BLaER1 treated with 17β-estradiol and CSF1 and Interleukin-3, amounts not matched to agents 10 nM and 100 nM (cell line): ENCODE data around the gene ZBTB45.

Experiments
- H3K27ac ChIP-seq, 11 experiments: shearing (Covaris generic); formaldehyde crosslinking; 2 replicates each; pipeline ENCODE4 v1.8.1; 2022
- H3K27me3 ChIP-seq, 11 experiments: shearing (Covaris generic); formaldehyde crosslinking; 2 replicates each; pipeline ENCODE4 v1.8.1; 2022
- H3K36me3 ChIP-seq, 11 experiments: shearing (Covaris generic); formaldehyde crosslinking; 2 replicates each; pipeline ENCODE4 v1.8.1; 2022
- H3K4me1 ChIP-seq, 10 experiments: shearing (Covaris generic); formaldehyde crosslinking; 2 replicates each; pipeline ENCODE4 v1.8.1; 2022
- H3K4me2 ChIP-seq, 11 experiments: shearing (Covaris generic); formaldehyde crosslinking; 2 replicates each; pipeline ENCODE4 v1.8.1; 2022
- H3K4me3 ChIP-seq, 10 experiments: shearing (Covaris generic); formaldehyde crosslinking; 2 replicates each; pipeline ENCODE4 v1.8.1; 2022
- H3K9ac ChIP-seq, 11 experiments: shearing (Covaris generic); formaldehyde crosslinking; 2 replicates each; pipeline ENCODE4 v1.8.1; 2022
- H3K9me3 ChIP-seq, 11 experiments: shearing (Covaris generic); formaldehyde crosslinking; replicated peaks in 1 of 11; 2 replicates each; pipeline ENCODE4 v1.8.1; 2022
- H4K20me1 ChIP-seq, 11 experiments: shearing (Covaris generic); formaldehyde crosslinking; 2 replicates each; pipeline ENCODE4 v1.8.1; 2022
- Cebpa-rat ChIP-seq, 11 experiments: shearing (Covaris generic); IDR thresholded peaks; 2 replicates each; pipeline ENCODE4 v1.8.1; 2022

Gene ZBTB45

DNA sequence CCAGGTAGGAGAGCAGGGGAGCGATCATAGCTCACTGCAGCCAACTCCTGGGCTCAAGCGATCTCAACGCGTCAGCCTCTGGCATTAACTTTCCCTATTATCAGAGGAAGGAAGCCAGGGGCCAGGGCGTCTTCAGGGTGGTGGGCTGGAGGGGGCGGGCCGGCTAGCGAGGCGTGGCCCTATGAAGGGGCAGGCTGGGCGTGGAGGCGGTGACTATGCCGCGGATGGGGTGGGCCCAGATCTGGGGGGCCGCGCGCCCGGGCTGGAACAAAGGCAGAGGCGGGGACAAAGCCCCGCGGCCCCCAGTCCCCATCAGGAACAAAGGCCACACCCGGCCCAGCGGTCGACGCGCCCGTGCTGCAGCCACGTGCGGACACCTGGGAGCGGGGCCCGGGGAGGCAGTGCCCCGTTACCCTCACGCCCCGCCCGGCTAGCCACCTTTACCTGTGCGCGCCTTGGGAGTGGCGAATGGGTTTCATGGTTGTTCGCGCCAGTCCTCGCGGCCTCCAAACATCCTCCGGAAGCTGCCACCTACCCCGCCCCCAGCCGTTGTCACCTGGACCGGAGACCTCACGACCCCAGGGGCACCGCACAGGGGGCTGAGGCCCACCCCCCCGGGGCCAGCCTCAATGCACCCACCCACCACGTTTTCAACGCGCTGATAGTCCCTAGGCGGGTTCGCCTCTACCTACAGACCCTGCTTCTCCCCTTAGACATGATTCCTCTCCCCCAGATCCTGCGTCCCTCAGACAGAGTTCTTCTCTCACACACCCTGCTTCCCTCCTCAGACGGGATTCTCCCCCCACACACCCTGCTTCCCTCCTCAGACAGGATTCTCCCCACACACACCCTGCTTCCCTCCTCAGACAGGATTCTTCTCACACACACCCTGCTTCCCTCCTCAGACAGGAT, 18.9 kb upstream of the ZBTB45 start:
- H3K36me3 ChIP-seq, result no peaks in the 10 kb centered on the region
- H3K4me1 ChIP-seq, result peaks cover 22 to 45% (median 34%) of the 10 kb centered on the region in 10 experiments
- H4K20me1 ChIP-seq, result no peaks in the 10 kb centered on the region
- H3K4me3 ChIP-seq, result peak overlapping the region; percentile 50 to 70 (median 57)
- H3K27me3 ChIP-seq, result no peaks in the 10 kb centered on the region
- H3K9me3 ChIP-seq, result no peaks in the 10 kb centered on the region
- H3K4me2 ChIP-seq, result peak overlapping the region; percentile 81 to 99 (median 96)
- peak overlapping the region; percentile 60 to 97 (median 90) for H3K27ac ChIP-seq
- TF ChIP-seq Cebpa-rat (IDR thresholded peaks at IDR 0.05), result no peak
- H3K9ac ChIP-seq, result peak overlapping the region; percentile 71 to 88 (median 83)

DNA sequence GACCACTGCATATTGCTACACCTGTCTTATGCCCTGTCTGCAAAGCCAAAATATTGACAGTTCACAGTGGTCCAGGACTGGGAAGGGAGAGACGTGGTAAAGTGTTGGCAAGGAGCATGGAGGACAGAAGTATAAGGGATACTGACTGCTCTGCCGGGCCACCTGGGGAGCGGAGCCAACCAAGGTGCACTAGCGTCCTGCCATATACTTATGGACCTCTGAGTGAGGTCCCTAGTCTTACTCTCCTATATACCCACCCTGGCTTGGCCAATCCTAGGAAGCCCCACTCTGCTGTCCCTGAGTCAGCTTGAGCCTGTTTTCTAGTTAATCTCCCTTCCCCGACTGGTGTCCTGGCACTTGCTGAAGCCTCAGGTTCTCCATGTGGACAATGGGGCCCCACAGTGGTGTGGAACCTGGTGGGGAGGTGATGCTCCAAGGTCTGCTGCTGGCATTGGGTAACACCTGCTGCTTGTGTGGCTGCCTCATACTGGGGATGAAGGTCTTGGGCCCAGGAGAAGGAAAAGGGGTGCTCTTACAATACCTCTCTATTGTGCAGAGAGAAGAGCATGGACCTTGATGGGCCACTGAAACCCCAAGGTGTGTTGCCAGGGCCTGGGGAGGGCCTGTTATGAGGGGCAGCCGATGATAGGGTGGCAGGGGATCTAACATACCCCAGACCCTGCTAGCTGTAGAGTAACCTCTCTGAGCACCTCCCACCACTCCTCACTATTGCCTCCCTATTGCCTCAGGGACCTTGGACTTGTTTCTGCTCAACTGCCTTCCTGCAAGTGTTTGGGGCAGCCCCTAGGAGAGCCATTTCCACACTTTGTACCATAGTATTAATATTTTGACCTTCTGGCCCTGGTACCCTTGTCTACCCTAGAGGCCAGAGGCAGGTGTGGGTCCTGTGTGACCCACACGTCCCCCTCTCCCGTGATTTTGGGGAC, 17.5 kb upstream of the ZBTB45 start:
- peak overlapping the region in 9 of 11 experiments; percentile 71 to 88 (median 83); a peak in 13 of 22 replicates for H3K9ac ChIP-seq
- H3K4me2 ChIP-seq, result peak overlapping the region; percentile 81 to 99 (median 96)
- TF ChIP-seq Cebpa-rat (IDR thresholded peaks at IDR 0.05), result no peak

DNA sequence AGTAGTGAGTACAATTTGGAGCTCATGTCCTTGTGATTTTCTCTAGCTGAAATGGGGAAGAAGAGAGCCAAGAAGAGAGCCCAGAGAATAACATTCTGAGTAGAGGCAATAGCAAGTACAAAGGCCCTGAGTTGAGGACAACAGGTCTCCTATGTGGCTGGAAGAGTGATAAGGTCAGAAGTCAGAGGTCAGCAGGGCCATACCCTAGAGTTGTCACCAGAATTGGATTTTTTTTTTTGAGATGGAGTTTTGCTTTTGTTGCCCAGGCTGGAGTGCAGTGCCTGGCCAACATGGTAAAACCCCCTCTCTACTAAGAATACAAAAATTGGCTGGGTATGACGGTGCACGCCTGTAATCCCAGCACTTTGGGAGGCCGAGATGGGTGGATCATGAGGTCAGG, 16.2 kb upstream of the ZBTB45 start:
- no peak overlapping the region for H3K4me2 ChIP-seq
- no peak overlapping the region for H3K9ac ChIP-seq
- H3K4me3 ChIP-seq, result no peak overlapping the region
- no peak overlapping the region for H3K27ac ChIP-seq
- H3K4me1 ChIP-seq, result peaks cover 16 to 32% (median 25%) of the 10 kb centered on the region in 10 experiments
- no peaks in the 10 kb centered on the region for H3K27me3 ChIP-seq
- no peaks in the 10 kb centered on the region for H4K20me1 ChIP-seq
- H3K36me3 ChIP-seq, result no peaks in the 10 kb centered on the region
- no peak for TF ChIP-seq Cebpa-rat (IDR thresholded peaks at IDR 0.05)
- no peaks in the 10 kb centered on the region for H3K9me3 ChIP-seq

More for the DNA sequence above, 17.5 kb upstream of the ZBTB45 start:
- Histone ChIP-seq H3K4me3 (peak overlapping the region in 2 of 10 experiments; percentile 54 to 59; a peak in 2 of 20 replicates), H3K4me1 (peaks cover 16 to 32% (median 25%) of the 10 kb centered on the region in 10 experiments), H3K27me3 (no peaks in the 10 kb centered on the region), H3K27ac (peak overlapping the region in 9 of 11 experiments; percentile 78 to 97 (median 91); a peak in 17 of 22 replicates), H3K9me3 (no peaks in the 10 kb centered on the region), H3K36me3 (no peaks in the 10 kb centered on the region), H4K20me1 (no peaks in the 10 kb centered on the region)

DNA sequence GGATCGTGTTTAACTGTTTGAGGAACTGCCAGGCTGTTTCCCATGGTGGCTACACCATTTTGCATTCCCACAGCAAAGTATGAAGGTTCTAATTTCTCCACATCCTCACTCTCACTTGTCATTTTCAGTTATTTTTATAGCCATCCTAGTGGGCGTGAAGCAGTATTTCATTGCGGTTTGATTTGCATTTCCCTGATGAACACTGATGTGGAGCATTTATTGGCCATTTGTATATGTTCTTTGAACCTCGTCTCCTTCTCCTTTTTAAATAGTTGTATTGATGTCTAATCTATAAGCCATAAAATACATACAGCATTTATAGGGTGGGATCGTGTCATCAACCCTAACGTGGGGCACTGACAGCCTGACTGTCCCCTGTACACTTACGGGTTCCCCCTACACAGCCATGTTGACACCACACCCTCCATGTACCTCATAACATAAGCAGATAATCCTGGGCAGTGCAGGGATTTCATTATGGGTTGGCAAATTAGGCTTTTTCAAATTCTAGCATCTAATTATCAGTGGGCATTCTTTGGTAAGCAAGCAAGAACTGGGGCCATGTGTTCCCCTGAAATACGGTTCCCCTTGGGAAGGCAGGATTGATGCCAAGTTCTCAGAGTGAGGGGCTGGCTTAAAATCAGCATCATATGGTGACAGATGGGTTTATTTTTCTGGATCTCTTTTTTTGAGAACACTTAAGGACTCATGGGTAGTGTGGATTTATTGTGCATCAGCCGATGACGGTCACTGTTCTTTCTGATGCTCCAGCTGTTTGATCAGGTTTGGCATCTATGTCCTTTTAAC, 11.6 kb upstream of the ZBTB45 start:
- Histone ChIP-seq H3K27ac (no peak overlapping the region), H3K4me2 (no peak overlapping the region)
- no peak for TF ChIP-seq Cebpa-rat (IDR thresholded peaks at IDR 0.05)

DNA sequence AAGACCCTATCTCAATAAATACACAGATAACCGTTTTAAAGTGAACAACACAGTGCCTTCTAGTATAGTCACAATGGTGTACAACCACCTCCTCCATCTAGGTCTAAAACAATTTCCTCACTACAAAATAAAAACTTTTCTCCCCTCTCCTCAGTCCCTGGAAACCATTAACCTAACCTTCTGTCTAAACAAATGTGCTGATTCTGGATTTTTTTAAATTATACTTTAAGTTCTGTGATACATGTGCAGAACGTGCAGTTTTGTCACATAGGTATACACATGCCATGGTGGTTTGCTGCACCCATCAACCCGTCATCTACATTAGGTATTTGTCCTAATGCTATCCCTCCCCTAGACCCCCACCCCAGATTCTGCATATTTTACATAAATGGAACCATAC, 9.8 kb upstream of the ZBTB45 start:
- no peaks in the 10 kb centered on the region for H3K27me3 ChIP-seq

More for the DNA sequence above, 11.6 kb upstream of the ZBTB45 start:
- Histone ChIP-seq H3K4me1 (no peaks in the 10 kb centered on the region; a peak in 1 of 20 replicates), H3K4me3 (no peak overlapping the region), H3K36me3 (no peaks in the 10 kb centered on the region), H3K9ac (no peak overlapping the region), H4K20me1 (no peaks in the 10 kb centered on the region), H3K9me3 (no peaks in the 10 kb centered on the region), H3K27me3 (no peaks in the 10 kb centered on the region)

DNA sequence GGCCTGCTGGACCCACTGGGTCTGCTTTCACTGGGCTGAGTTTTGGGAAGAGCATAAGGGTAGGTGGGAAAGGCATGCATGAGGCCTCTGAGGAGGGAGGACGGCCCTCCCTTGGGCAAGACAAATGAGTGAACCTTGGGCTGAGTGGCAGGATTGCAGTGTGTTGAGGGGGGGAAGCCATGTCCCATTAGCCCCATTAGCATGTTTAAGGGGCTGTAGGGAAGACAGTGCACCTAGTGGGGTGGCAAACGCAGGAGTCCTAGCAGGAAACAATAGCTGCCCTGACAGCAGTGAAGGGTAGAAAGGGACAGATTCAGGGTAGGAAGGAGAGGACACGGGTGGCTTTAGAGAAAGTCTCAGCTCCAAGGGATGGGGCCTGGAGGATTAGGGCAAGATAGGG, 3.1 kb upstream of the ZBTB45 start:
- peaks cover 4 to 12% (median 10%) of the 10 kb centered on the region in 11 experiments; a peak in 13 of 22 replicates for H4K20me1 ChIP-seq
- 0 out of 22 replicates have a peak overlapping the region, but pooled peaks of 1 of the 11 experiments have one; percentile 4 for H3K9ac ChIP-seq
- H3K36me3 ChIP-seq, result no peaks in the 10 kb centered on the region
- H3K4me3 ChIP-seq, result no peak overlapping the region
- no peak overlapping the region for H3K27ac ChIP-seq
- no peak for TF ChIP-seq Cebpa-rat (IDR thresholded peaks at IDR 0.05)
- H3K4me1 ChIP-seq, result peaks cover 18 to 30% (median 19%) of the 10 kb centered on the region in 10 experiments
- H3K4me2 ChIP-seq, result no peak overlapping the region
- H3K27me3 ChIP-seq, result no peaks in the 10 kb centered on the region
- no peaks in the 10 kb centered on the region for H3K9me3 ChIP-seq

More for the DNA sequence above, 9.8 kb upstream of the ZBTB45 start:
- Histone ChIP-seq H3K27ac (no peak overlapping the region), H3K4me2 (no peak overlapping the region), H3K36me3 (no peaks in the 10 kb centered on the region), H3K9me3 (no peaks in the 10 kb centered on the region), H3K4me3 (no peak overlapping the region), H4K20me1 (no peaks in the 10 kb centered on the region), H3K9ac (no peak overlapping the region; a peak in 1 of 22 replicates), H3K4me1 (no peaks in the 10 kb centered on the region; a peak in 1 of 20 replicates)
- no peak for TF ChIP-seq Cebpa-rat (IDR thresholded peaks at IDR 0.05)

DNA sequence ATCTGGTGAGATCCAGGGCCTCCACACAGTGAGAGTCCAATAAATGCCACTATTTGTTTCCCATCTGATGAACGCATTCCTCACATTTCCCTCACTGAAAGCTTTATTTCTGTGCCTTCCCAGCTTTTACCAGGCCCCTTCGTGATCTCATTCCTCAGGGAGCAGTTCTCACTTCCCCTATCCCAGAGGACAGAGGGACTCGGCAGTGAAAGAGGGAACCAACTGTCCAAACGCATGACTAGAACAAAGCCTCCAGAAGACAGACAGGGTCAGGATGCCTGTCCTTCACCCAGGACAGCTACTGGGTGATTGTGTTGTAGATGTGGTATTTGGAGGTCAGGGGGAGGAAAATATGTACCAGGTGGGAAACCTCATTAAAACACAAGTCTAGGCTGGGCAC, 2.0 kb upstream of the ZBTB45 start:
- H3K27ac ChIP-seq, result peak overlapping the region in 1 of 11 experiments; percentile 16; a peak in 1 of 22 replicates
- no peak overlapping the region for H3K4me3 ChIP-seq
- no peak for TF ChIP-seq Cebpa-rat (IDR thresholded peaks at IDR 0.05)
- H3K9me3 ChIP-seq, result no peaks in the 10 kb centered on the region
- peak overlapping the region in 1 of 11 experiments; percentile 63; a peak in 2 of 22 replicates for H3K9ac ChIP-seq
- H3K36me3 ChIP-seq, result peaks cover 7 to 10% (median 9%) of the 10 kb centered on the region in 11 experiments; a peak in 21 of 22 replicates
- peak overlapping the region in 4 of 11 experiments; percentile 9 to 71 (median 14); a peak in 5 of 22 replicates for H3K4me2 ChIP-seq
- peaks cover 23 to 40% (median 26%) of the 10 kb centered on the region in 10 experiments for H3K4me1 ChIP-seq
- H3K27me3 ChIP-seq, result no peaks in the 10 kb centered on the region
- peaks cover 8 to 22% (median 18%) of the 10 kb centered on the region in 11 experiments; a peak in 13 of 22 replicates for H4K20me1 ChIP-seq

DNA sequence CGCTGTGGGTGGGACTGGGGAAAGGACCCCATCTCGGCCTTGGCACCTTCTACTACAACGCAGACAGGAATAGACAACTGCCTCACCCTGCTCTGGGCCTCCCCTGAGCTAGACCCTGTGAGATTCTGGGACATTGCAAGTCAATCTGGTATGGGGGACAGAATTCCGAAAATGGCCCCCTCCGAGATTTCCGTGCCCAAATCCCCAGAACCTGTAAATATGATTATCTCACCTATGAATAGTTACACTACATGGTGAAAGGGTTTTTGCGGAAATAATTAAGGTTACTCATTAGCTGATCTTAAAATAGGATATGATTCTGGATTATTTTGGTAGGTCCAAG, 618 bp upstream of the ZBTB45 start:
- Histone ChIP-seq H3K4me2 (peak overlapping the region; percentile 92 to 100 (median 98)), H3K9me3 (no peaks in the 10 kb centered on the region), H3K36me3 (peaks cover 17 to 25% (median 22%) of the 10 kb centered on the region in 11 experiments), H3K4me1 (peaks cover 32 to 52% (median 38%) of the 10 kb centered on the region in 10 experiments), H3K27me3 (no peaks in the 10 kb centered on the region), H3K4me3 (peak overlapping the region; percentile 69 to 91 (median 81)), H3K27ac (peak overlapping the region; percentile 90 to 99 (median 94)), H4K20me1 (peaks cover 8 to 36% (median 24%) of the 10 kb centered on the region in 11 experiments; a peak in 14 of 22 replicates), H3K9ac (peak overlapping the region; percentile 91 to 99 (median 95))
- TF ChIP-seq Cebpa-rat (IDR thresholded peaks at IDR 0.05), result no peak
